Measurements from ENCODE around the gene OIP5.

Gene OIP5

DNA sequence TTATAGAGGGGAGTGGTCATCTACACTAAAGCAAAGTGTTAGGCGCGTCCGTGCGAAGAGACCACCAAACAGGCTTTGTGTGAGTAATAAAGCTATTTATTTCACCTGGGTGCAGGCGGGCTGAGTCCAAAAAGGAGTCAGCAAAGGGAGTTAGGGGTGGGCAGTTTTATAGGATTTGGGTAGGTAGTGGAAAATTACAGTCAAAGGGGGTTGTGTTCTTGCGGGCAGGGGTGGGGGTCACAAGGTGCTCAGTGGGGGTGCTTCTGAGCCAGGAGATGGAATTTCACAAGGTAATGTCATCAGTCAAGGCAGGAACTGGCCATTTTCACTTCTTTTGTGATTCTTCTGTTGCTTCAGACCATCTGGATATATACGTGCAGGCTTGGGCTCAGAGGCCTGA, 47.1 kb downstream of the OIP5 start:
- no peak for TF ChIP-seq YY1 (IDR thresholded peaks at IDR 0.05; ENCODE audit: low read depth)
- TF ChIP-seq, protein P1, sequence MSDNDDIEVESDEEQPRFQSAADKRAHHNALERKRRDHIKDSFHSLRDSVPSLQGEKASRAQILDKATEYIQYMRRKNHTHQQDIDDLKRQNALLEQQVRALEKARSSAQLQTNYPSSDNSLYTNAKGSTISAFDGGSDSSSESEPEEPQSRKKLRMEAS (IDR thresholded peaks at IDR 0.05): no peak
- TF ChIP-seq EP300 (IDR thresholded peaks at IDR 0.05; ENCODE audit: borderline replicate concordance): no peak
- no peak for TF ChIP-seq TEAD4 (IDR thresholded peaks at IDR 0.05)
- no peak for TF ChIP-seq RAD21 (IDR thresholded peaks at IDR 0.05; ENCODE audit: low read depth)
- no peak for TF ChIP-seq TCF12 (IDR thresholded peaks at IDR 0.05; ENCODE audit: low read depth)
- TF ChIP-seq CEBPB (IDR thresholded peaks at IDR 0.05): no peak
- no peak for TF ChIP-seq TAF1 (IDR thresholded peaks at IDR 0.05; ENCODE audit: low read depth)
- TF ChIP-seq EGR1 (IDR thresholded peaks at IDR 0.05): no peak
- TF ChIP-seq ZBTB7A (IDR thresholded peaks at IDR 0.05; ENCODE audit: low read depth): no peak

DNA sequence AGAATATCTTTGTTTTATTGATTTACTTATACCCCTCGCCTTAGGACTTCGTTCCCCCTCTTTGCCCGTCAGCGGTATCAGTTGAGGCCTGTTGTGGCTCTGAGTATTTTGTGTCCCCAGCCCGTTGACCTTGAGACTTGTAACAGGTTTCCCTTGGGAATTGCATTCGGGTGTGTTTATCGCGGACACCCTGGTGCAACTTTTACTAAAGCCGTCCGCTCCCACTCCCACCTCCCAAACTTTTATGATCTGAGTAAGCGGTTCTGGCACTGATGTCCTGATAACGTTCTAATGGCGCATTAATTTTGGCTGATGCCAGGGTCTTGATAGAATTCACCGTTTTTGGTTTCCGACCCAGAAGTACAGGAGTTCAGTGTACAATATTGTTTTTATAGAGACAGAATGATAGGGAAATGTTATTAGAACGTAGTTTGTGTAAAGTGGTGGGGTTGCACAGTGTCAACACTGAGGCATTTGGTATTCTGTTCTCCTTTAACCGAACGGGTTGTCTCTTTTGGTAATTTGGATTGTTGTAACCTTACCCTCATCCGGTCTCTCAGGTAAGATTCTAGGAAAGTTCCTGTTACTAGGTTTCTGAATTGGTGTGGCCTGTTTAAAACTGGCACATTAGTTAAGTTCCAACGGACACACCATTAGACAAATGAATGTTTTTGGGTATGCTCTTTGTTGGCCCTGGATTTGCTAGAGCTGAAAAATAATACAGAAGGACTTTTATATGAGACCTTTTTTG, 47.8 kb downstream of the OIP5 start:
- no peak for TF ChIP-seq EP300 (IDR thresholded peaks at IDR 0.05; ENCODE audit: borderline replicate concordance)
- TF ChIP-seq, protein P2, sequence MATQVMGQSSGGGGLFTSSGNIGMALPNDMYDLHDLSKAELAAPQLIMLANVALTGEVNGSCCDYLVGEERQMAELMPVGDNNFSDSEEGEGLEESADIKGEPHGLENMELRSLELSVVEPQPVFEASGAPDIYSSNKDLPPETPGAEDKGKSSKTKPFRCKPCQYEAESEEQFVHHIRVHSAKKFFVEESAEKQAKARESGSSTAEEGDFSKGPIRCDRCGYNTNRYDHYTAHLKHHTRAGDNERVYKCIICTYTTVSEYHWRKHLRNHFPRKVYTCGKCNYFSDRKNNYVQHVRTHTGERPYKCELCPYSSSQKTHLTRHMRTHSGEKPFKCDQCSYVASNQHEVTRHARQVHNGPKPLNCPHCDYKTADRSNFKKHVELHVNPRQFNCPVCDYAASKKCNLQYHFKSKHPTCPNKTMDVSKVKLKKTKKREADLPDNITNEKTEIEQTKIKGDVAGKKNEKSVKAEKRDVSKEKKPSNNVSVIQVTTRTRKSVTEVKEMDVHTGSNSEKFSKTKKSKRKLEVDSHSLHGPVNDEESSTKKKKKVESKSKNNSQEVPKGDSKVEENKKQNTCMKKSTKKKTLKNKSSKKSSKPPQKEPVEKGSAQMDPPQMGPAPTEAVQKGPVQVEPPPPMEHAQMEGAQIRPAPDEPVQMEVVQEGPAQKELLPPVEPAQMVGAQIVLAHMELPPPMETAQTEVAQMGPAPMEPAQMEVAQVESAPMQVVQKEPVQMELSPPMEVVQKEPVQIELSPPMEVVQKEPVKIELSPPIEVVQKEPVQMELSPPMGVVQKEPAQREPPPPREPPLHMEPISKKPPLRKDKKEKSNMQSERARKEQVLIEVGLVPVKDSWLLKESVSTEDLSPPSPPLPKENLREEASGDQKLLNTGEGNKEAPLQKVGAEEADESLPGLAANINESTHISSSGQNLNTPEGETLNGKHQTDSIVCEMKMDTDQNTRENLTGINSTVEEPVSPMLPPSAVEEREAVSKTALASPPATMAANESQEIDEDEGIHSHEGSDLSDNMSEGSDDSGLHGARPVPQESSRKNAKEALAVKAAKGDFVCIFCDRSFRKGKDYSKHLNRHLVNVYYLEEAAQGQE (IDR thresholded peaks at IDR 0.05; ENCODE audit: low read depth): no peak
- no peak for TF ChIP-seq ZBTB7A (IDR thresholded peaks at IDR 0.05; ENCODE audit: low read depth)
- TF ChIP-seq, protein P3, sequence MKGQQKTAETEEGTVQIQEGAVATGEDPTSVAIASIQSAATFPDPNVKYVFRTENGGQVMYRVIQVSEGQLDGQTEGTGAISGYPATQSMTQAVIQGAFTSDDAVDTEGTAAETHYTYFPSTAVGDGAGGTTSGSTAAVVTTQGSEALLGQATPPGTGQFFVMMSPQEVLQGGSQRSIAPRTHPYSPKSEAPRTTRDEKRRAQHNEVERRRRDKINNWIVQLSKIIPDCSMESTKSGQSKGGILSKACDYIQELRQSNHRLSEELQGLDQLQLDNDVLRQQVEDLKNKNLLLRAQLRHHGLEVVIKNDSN (IDR thresholded peaks at IDR 0.05): no peak

DNA sequence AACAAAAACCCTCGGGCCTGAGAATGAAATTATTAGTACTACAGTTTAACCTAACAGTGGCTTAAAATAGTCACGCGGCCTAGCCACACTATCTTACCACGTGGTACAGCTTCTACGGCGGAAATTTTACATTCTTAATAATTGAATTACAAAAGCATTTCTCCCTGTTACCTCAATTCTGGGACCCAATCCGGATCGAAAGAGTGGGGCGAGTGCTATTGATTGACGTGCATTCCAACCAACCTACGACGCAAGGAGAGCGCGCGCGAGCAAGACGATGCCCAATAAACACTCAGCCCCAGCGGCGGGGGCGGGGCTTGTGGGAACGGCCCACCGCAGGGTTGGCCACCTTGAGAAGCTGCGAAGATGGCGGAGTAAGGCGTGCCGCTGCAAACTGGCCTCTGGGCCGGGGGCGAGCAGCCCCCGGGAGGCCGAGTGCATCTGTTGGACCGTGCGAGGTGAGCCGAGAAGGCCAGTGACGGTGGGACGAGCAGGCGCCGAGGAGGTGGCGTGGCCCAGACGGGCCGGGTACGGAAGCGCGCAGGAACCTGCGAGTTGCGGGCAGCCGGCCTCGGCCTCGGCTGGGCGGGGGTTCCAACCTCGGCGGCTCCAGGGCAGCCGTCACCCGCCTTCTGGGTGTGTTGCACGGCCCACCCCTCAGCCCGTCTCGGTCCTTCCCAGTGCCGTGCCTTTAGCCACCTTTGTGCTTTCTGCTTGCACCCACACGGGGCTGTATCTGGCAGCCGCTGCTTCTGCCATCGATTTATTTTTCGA, 48.6 kb downstream of the OIP5 start:
- TF ChIP-seq CEBPB (IDR thresholded peaks at IDR 0.05) (no peak), EGR1 (IDR thresholded peaks at IDR 0.05) (no peak), TAF1 (IDR thresholded peaks at IDR 0.05; ENCODE audit: low read depth) (peak; percentile 99), FOXM1 (IDR thresholded peaks at IDR 0.05; ENCODE audit: borderline replicate concordance, low read depth) (no peak), YY1 (IDR thresholded peaks at IDR 0.05; ENCODE audit: low read depth) (peak; percentile 92), CREB1 (IDR thresholded peaks at IDR 0.05; ENCODE audit: low read depth) (peak; percentile 62; the same call in 1 of the 2 replicates), NFIC (IDR thresholded peaks at IDR 0.05) (no peak), TEAD4 (IDR thresholded peaks at IDR 0.05) (no peak), EP300 (IDR thresholded peaks at IDR 0.05; ENCODE audit: borderline replicate concordance) (no peak), TCF12 (IDR thresholded peaks at IDR 0.05; ENCODE audit: low read depth) (no peak), RAD21 (IDR thresholded peaks at IDR 0.05; ENCODE audit: low read depth) (no peak), ZBTB7A (IDR thresholded peaks at IDR 0.05; ENCODE audit: low read depth) (no peak)
- TF ChIP-seq, protein P3 (IDR thresholded peaks at IDR 0.05): peak; percentile 87
- TF ChIP-seq, protein P1 (IDR thresholded peaks at IDR 0.05): peak; percentile 80
- TF ChIP-seq, protein P2 (IDR thresholded peaks at IDR 0.05; ENCODE audit: low read depth): no peak

DNA sequence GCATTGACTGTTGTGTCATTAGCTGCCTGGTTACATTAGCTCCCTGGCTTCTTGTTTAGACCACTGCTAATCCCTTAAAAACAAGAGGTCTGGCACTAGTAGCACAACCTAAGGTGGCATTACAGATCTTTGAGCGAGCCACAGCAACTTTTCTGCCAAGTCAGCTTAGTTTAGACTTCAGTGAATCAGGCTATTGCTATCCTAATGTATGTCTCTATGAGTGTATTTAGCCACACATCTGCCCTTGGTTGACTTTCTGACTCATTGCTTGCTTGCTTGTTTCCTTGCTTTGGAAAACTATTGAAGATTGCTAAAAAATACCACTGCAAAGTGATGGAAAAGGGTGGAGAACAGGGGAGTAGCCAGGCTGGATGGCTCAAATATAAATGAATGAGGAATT, 51.2 kb downstream of the OIP5 start:
- TF ChIP-seq TCF12 (IDR thresholded peaks at IDR 0.05; ENCODE audit: low read depth): no peak
- no peak for TF ChIP-seq TAF1 (IDR thresholded peaks at IDR 0.05; ENCODE audit: low read depth)
- TF ChIP-seq, protein P1 (IDR thresholded peaks at IDR 0.05): no peak
- TF ChIP-seq, protein P3 (IDR thresholded peaks at IDR 0.05): no peak

All from Ishikawa (cell line).